SK-N-SH (cell line): Measurements from ENCODE around the gene DNAJB11. TPM values are rescaled to one million over a fixed set of nuclear protein-coding genes. Genes with fewer than 3 reads are reported as not detected.
"Not testable (repeated sequence)": the region's sequence is repeated elsewhere in the genome, so short reads cannot be mapped to it uniquely, and the experiment has no call there.

ENCODE experiments used
- CTCF ChIA-PET: fragments of 300-600, 350-600 bp; formaldehyde crosslinking; extraction: SDS; loops from one replicate; lab custom pipeline; 2021; lab: Yijun Ruan, JAX
- POLR2A ChIA-PET: fragments of 350-600 bp; sonication (Branson Sonifier 250); formaldehyde crosslinking; extraction: SDS; loops from one replicate; lab custom pipeline; 2020; ENCODE audit warnings: antibody characterized with exemption, inconsistent platforms; lab: Yijun Ruan, JAX
- DNase-seq: peaks from one replicate; pipeline ENCODE4 v3.0.0; 2012
- H2AFZ ChIP-seq: fragments of 200-600 bp; sonication (generic); 2 replicates; pipeline ENCODE4 v1.8.1; 2016; ENCODE audit warnings: antibody characterized with exemption, mild to moderate bottlenecking, low read depth
- H3F3A ChIP-seq: fragments of 200-600 bp; sonication (generic); replicated peaks from 2 replicates; pipeline ENCODE3; 2016; ENCODE audit warnings: antibody characterized with exemption, mild to moderate bottlenecking; ENCODE audit not compliant: insufficient read depth
- H3K27ac ChIP-seq, 2 experiments: fragments of 200-500 bp in 1 of 2; fragments of 200-600 bp in 1 of 2; sonication (Bioruptor generic) in 1 of 2; sonication (generic), shearing (Covaris generic) in 1 of 2; 2 replicates each; pipeline versions ENCODE4 v1.5.1 to v1.6.1; 2014 to 2016; ENCODE audit warnings: low read depth in 2 of 2, inconsistent platforms in 1 of 2, low read length in 1 of 2, mild to moderate bottlenecking in 1 of 2, mixed read lengths in 1 of 2
- H3K27me3 ChIP-seq: fragments of 200-600 bp; sonication (generic), shearing (Covaris generic); 2 replicates; pipeline ENCODE4 v1.6.1; 2016; ENCODE audit warnings: mixed run types; ENCODE audit not compliant: insufficient read depth
- H3K36me3 ChIP-seq, 2 experiments: fragments of 200-500 bp in 1 of 2; fragments of 200-600 bp in 1 of 2; sonication (Bioruptor generic) in 1 of 2; sonication (generic) in 1 of 2; replicated peaks in 1 of 2; 2 replicates each; pipeline versions ENCODE3 to v1.5.1; 2014 to 2016; ENCODE audit warnings: low read length in 1 of 2, mild to moderate bottlenecking in 1 of 2; ENCODE audit not compliant: insufficient read depth in 2 of 2, control insufficient read depth in 1 of 2
- H3K4me1 ChIP-seq, 2 experiments: fragments of 200-500 bp in 1 of 2; fragments of 200-600 bp in 1 of 2; sonication (Bioruptor generic) in 1 of 2; sonication (generic), shearing (Covaris generic) in 1 of 2; 2 replicates each; pipeline versions ENCODE4 v1.5.1 to v1.6.1; 2014 to 2016; ENCODE audit warnings: low read depth in 1 of 2, low read length in 1 of 2, mixed run types in 1 of 2; ENCODE audit not compliant: insufficient read depth in 2 of 2, control insufficient read depth in 1 of 2
- H3K4me2 ChIP-seq: fragments of 200-600 bp; sonication (generic), shearing (Covaris generic); 2 replicates; pipeline ENCODE4 v1.6.1; 2017; ENCODE audit warnings: mixed run types
- H3K4me3 ChIP-seq, 2 experiments: fragments of 200-500 bp in 1 of 2; fragments of 200-600 bp in 1 of 2; sonication (Bioruptor generic) in 1 of 2; sonication (generic), shearing (Covaris generic) in 1 of 2; 2 replicates each; pipeline versions ENCODE4 v1.5.1 to v1.8.1; 2014 to 2016; ENCODE audit warnings: low read depth in 2 of 2, inconsistent platforms in 1 of 2, low read length in 1 of 2, mild to moderate bottlenecking in 1 of 2, mixed read lengths in 1 of 2, moderate library complexity in 1 of 2
- H3K79me2 ChIP-seq: fragments of 200-600 bp; sonication (generic); 2 replicates; pipeline ENCODE4 v1.8.1; 2017; ENCODE audit warnings: mild to moderate bottlenecking; ENCODE audit not compliant: insufficient read depth
- H3K9ac ChIP-seq: fragments of 200-600 bp; sonication (generic); 2 replicates; pipeline ENCODE4 v1.6.1; 2017; ENCODE audit warnings: mixed run types
- H3K9me2 ChIP-seq: fragments of 200-600 bp; sonication (generic); 2 replicates; pipeline ENCODE4 v1.6.1; 2017; ENCODE audit warnings: mixed run types
- H3K9me3 ChIP-seq: fragments of 200-600 bp; sonication (generic); 2 replicates; pipeline ENCODE4 v1.6.1; 2017; ENCODE audit warnings: mixed run types, mild to moderate bottlenecking, moderate library complexity
- H4K20me1 ChIP-seq: fragments of 200-600 bp; sonication (generic); 2 replicates; pipeline ENCODE4 v1.6.1; 2017; ENCODE audit warnings: mild to moderate bottlenecking, mixed run types; ENCODE audit not compliant: insufficient read depth
- EZH2phosphoT487 ChIP-seq: fragments of 200-600 bp; sonication (generic); IDR thresholded peaks from 2 replicates; pipeline ENCODE4 v1.6.1; 2017; ENCODE audit warnings: low read depth, mixed run types, mild to moderate bottlenecking, antibody characterized with exemption, moderate library complexity, borderline replicate concordance
- FOXJ3 ChIP-seq: sonication (generic); formaldehyde crosslinking; IDR thresholded peaks from 2 replicates; pipeline ENCODE4 v1.5.1; 2020; ENCODE audit warnings: mild to moderate bottlenecking, missing genetic modification reagents
- FOXM1 ChIP-seq: IDR thresholded peaks from 2 replicates; pipeline ENCODE4 v1.4.0; 2012; ENCODE audit warnings: low read depth, mild to moderate bottlenecking
- GABPA ChIP-seq: IDR thresholded peaks from 2 replicates; pipeline ENCODE4 v1.4.0; 2012; ENCODE audit warnings: low read depth, mild to moderate bottlenecking
- GATA2 ChIP-seq: sonication (generic); formaldehyde crosslinking; IDR thresholded peaks from 2 replicates; pipeline ENCODE4 v1.5.0; 2020; ENCODE audit warnings: mild to moderate bottlenecking, missing genetic modification reagents
- MEF2A ChIP-seq: IDR thresholded peaks from 2 replicates; pipeline ENCODE4 v1.4.0; 2012; ENCODE audit warnings: low read depth, borderline replicate concordance
- POLR2AphosphoS5 ChIP-seq: IDR thresholded peaks from 2 replicates; pipeline ENCODE4 v1.6.1; 2012; ENCODE audit warnings: low read depth, low read length
- RAD21 ChIP-seq: IDR thresholded peaks from 2 replicates; pipeline ENCODE4 v1.6.1; 2012; ENCODE audit warnings: mild to moderate bottlenecking, low read length
- RFX5 ChIP-seq: IDR thresholded peaks from 2 replicates; pipeline ENCODE4 v1.6.1; 2012; ENCODE audit warnings: mild to moderate bottlenecking, improper control_type of control experiment, low read length
- SIN3A ChIP-seq: IDR thresholded peaks from 2 replicates; pipeline ENCODE4 v1.6.1; 2012; ENCODE audit warnings: low read depth, mild to moderate bottlenecking, low read length, moderate library complexity, borderline replicate concordance
- YY1 ChIP-seq: IDR thresholded peaks from 2 replicates; pipeline ENCODE4 v1.4.0; 2012; ENCODE audit warnings: low read depth, mild to moderate bottlenecking
- WGBS: methylation state at CpG from one replicate; pipeline ENCODE4 v1.1.6; 2017; ENCODE audit warnings: low lambda C conversion rate; 5-methylcytosine and 5-hydroxymethylcytosine counted together
- polyA plus RNA-seq, 3 experiments: library from polyadenylated mRNA; depleted of rRNA; stranded (reverse); fragments of >200 nt; gene quantifications; 2 replicates each; pipeline ENCODE4 v1.2.3, GENCODE V29; 2012
- TF ChIP-seq, protein P1 (sequence below): IDR thresholded peaks from 2 replicates; pipeline ENCODE4; 2012
- TF ChIP-seq, protein P2 (sequence below): IDR thresholded peaks from 2 replicates; pipeline ENCODE4 v1.4.0; 2012; ENCODE audit warnings: low read depth, borderline replicate concordance
- TF ChIP-seq, protein P3 (sequence below): fragments of 150-350 bp; IDR thresholded peaks from 2 replicates; pipeline ENCODE4 v1.6.1; 2017; ENCODE audit warnings: antibody characterized with exemption, low read length, low read depth, borderline replicate concordance

DNAJB11 gene
- polyA plus RNA-seq, 1 of the 3 experiments (the other 2 are of a cell fraction) = 33.3 TPM

GRCh38 chr3:186582541-186582940 is 12.0 kb downstream of the DNAJB11 start:
- no peak overlapping the region for H3K4me3 ChIP-seq
- TF ChIP-seq RFX5 = no peak
- TF ChIP-seq, all 33 proteins: peak for 0
- H4K20me1 ChIP-seq = no peaks in the 10 kb centered on the region
- POLR2A ChIA-PET = no interaction called here
- H3K9me3 ChIP-seq = no peaks in the 10 kb centered on the region
- no peaks in the 10 kb centered on the region for H3K4me1 ChIP-seq
- H2AFZ ChIP-seq = no peak overlapping the region
- no peak overlapping the region for H3K4me2 ChIP-seq
- no peak for DNase-seq
- no peak overlapping the region for H3K27ac ChIP-seq
- H3K27me3 ChIP-seq = no peaks in the 10 kb centered on the region
- H3K9ac ChIP-seq = no peak overlapping the region
- H3F3A ChIP-seq = no peaks in the 10 kb centered on the region
- CTCF ChIA-PET = interaction anchor here (2.9 to 8.2 kb wide), 2 partner anchors 33 to 239 kb away, joined by 11 to 52 read pairs; partner anchors contain the start of gene AHSG
- no peaks in the 10 kb centered on the region for H3K9me2 ChIP-seq
- H3K79me2 ChIP-seq = no peaks in the 10 kb centered on the region
- H3K36me3 ChIP-seq = peaks cover 53 to 84% of the 10 kb centered on the region in 2 experiments
- 87% methylated on average over 6 of the region's 6 CpGs for WGBS

DNA sequence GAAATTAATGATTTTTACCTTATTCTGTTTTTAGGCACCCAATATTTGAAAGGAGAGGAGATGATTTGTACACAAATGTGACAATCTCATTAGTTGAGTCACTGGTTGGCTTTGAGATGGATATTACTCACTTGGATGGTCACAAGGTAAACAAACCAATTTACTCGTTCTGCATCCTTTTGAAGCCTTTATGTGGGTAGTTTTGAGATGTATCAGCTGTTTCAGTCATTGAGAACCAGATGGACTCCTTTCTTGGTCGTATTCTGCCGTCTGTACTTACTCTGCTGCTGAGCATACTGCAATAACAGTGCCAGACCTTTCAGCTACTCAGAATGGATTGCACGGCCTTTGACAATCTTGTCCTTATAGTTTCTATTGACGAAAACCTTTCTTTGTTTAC is 13.3 kb downstream of the DNAJB11 start:
- Histone ChIP-seq H3K9me2 (no peaks in the 10 kb centered on the region), H3K9ac (no peak overlapping the region), H3K4me1 (no peaks in the 10 kb centered on the region), H3K4me2 (no peak overlapping the region), H3K9me3 (no peaks in the 10 kb centered on the region), H3K36me3 (peaks cover 41 to 73% of the 10 kb centered on the region in 2 experiments), H2AFZ (no peak overlapping the region), H3K79me2 (no peaks in the 10 kb centered on the region), H3K27ac (no peak overlapping the region), H4K20me1 (no peaks in the 10 kb centered on the region), H3K4me3 (no peak overlapping the region), H3F3A (no peaks in the 10 kb centered on the region), H3K27me3 (no peaks in the 10 kb centered on the region)
- POLR2A ChIA-PET = no interaction called here
- 79% methylated on average over 5 of the region's 5 CpGs for WGBS
- TF ChIP-seq POLR2AphosphoS5 (no peak), YY1 (no peak), GATA2 (no peak), EZH2phosphoT487 (no peak), MEF2A (no peak), GABPA (no peak), FOXM1 (no peak), FOXJ3 (CRISPR knock-in tag) (no peak), SIN3A (no peak), RFX5 (no peak), RAD21 (no peak)
- TF ChIP-seq, protein P1, sequence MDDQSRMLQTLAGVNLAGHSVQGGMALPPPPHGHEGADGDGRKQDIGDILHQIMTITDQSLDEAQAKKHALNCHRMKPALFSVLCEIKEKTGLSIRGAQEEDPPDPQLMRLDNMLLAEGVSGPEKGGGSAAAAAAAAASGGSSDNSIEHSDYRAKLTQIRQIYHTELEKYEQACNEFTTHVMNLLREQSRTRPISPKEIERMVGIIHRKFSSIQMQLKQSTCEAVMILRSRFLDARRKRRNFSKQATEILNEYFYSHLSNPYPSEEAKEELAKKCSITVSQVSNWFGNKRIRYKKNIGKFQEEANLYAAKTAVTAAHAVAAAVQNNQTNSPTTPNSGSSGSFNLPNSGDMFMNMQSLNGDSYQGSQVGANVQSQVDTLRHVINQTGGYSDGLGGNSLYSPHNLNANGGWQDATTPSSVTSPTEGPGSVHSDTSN = no peak
- TF ChIP-seq, protein P2, sequence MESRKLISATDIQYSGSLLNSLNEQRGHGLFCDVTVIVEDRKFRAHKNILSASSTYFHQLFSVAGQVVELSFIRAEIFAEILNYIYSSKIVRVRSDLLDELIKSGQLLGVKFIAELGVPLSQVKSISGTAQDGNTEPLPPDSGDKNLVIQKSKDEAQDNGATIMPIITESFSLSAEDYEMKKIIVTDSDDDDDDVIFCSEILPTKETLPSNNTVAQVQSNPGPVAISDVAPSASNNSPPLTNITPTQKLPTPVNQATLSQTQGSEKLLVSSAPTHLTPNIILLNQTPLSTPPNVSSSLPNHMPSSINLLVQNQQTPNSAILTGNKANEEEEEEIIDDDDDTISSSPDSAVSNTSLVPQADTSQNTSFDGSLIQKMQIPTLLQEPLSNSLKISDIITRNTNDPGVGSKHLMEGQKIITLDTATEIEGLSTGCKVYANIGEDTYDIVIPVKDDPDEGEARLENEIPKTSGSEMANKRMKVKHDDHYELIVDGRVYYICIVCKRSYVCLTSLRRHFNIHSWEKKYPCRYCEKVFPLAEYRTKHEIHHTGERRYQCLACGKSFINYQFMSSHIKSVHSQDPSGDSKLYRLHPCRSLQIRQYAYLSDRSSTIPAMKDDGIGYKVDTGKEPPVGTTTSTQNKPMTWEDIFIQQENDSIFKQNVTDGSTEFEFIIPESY = no peak
- TF ChIP-seq, protein P3, sequence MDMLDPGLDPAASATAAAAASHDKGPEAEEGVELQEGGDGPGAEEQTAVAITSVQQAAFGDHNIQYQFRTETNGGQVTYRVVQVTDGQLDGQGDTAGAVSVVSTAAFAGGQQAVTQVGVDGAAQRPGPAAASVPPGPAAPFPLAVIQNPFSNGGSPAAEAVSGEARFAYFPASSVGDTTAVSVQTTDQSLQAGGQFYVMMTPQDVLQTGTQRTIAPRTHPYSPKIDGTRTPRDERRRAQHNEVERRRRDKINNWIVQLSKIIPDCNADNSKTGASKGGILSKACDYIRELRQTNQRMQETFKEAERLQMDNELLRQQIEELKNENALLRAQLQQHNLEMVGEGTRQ = no peak
- CTCF ChIA-PET = interaction anchor here (2.9 to 8.2 kb wide), 2 partner anchors 31 to 238 kb away, joined by 11 to 52 read pairs; partner anchors contain the start of gene AHSG
- DNase-seq = no peak

DNA sequence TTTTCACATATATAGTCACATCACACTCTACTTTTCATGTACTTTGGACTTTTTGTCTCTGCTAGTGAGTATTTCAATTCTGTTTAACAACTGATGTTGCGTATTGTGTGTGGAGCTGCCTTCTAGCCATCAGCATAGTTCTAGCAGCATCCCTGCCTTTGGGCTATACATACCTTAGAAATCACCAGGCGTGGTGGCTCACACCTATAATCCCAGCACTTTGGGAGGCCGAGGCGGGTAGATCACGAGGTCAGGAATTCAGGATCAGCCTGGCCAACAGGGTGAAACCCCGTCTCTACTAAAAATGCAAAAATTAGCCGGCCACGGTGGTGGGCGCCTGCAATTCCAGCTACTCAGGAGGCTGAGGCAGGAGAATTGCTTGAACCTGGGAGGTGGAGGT is 15.7 kb downstream of the DNAJB11 start:
- peaks cover 27 to 50% of the 10 kb centered on the region in 2 experiments for H3K36me3 ChIP-seq
- WGBS = 91% methylated on average over 9 of the region's 9 CpGs
- H2AFZ ChIP-seq, H3K9me2 ChIP-seq, POLR2A ChIA-PET, DNase-seq, H3K27ac ChIP-seq, H3K4me2 ChIP-seq, H3K27me3 ChIP-seq, H4K20me1 ChIP-seq, H3K79me2 ChIP-seq, H3K9ac ChIP-seq, H3K4me3 ChIP-seq, H3F3A ChIP-seq, H3K9me3 ChIP-seq, H3K4me1 ChIP-seq: not testable (repeated sequence)
- CTCF ChIA-PET = interaction anchor here (1.5 to 8.2 kb wide), 3 partner anchors 14 to 236 kb away, joined by 8 to 52 read pairs (median 10); partner anchors contain the start of gene AHSG
